Trophoblast cell (in vitro differentiated cells and primary cell): ENCODE data around the gene SH3YL1.

Experiments used
- DNase-seq, 2 donors: peaks; one replicate each; pipeline ENCODE4 v3.0.0-alpha.2; 2016
- H2AFZ ChIP-seq: 2 replicates; pipeline ENCODE4 v1.6.1; 2013; ENCODE audit warnings: low read length, moderate library complexity, mild to moderate bottlenecking; ENCODE audit not compliant: insufficient read depth, poor library complexity
- H2AK5ac ChIP-seq: 2 replicates; pipeline ENCODE4 v1.6.1; 2013; ENCODE audit warnings: mild to moderate bottlenecking, low read length
- H2BK120ac ChIP-seq: 2 replicates; pipeline ENCODE4 v1.6.1; 2013; ENCODE audit warnings: low read length, mild to moderate bottlenecking, moderate library complexity; ENCODE audit not compliant: insufficient read depth, poor library complexity
- H2BK12ac ChIP-seq: 2 replicates; pipeline ENCODE4 v1.6.1; 2013; ENCODE audit warnings: mild to moderate bottlenecking, low read length, moderate library complexity
- H2BK5ac ChIP-seq: 2 replicates; pipeline ENCODE4 v1.6.1; 2013; ENCODE audit warnings: low read length, low read depth, moderate library complexity, mild to moderate bottlenecking; ENCODE audit not compliant: poor library complexity
- H3K14ac ChIP-seq: 2 replicates; pipeline ENCODE4 v1.6.1; 2013; ENCODE audit warnings: mild to moderate bottlenecking, low read length
- H3K18ac ChIP-seq: 2 replicates; pipeline ENCODE4 v1.6.1; 2013; ENCODE audit warnings: mild to moderate bottlenecking, low read length
- H3K23ac ChIP-seq: 2 replicates; pipeline ENCODE4 v1.6.1; 2013; ENCODE audit warnings: low read length
- H3K27ac ChIP-seq: 2 replicates; pipeline ENCODE4 v1.5.1; 2013; ENCODE audit warnings: low read depth, mild to moderate bottlenecking, inconsistent platforms, low read length, moderate library complexity
- H3K27me3 ChIP-seq: 2 replicates; pipeline ENCODE4 v1.6.1; 2013; ENCODE audit warnings: inconsistent platforms, mild to moderate bottlenecking, low read length, moderate library complexity; ENCODE audit not compliant: insufficient read depth
- H3K36me3 ChIP-seq, 2 experiments: 1 replicate in 1 of 2; 2 replicates in 1 of 2; pipeline ENCODE4 v1.6.1; 2013; ENCODE audit warnings: low read length in 2 of 2, mild to moderate bottlenecking in 2 of 2, moderate library complexity in 1 of 2; ENCODE audit not compliant: insufficient read depth in 2 of 2, control insufficient read depth in 1 of 2
- H3K4ac ChIP-seq: 2 replicates; pipeline ENCODE4 v1.6.1; 2013; ENCODE audit warnings: low read depth, mild to moderate bottlenecking, low read length, moderate library complexity
- H3K4me1 ChIP-seq, 2 experiments: 1 replicate in 1 of 2; 2 replicates in 1 of 2; pipeline ENCODE4 v1.6.1; 2013; ENCODE audit warnings: low read length in 2 of 2, mild to moderate bottlenecking in 2 of 2, moderate library complexity in 1 of 2; ENCODE audit not compliant: insufficient read depth in 2 of 2, control insufficient read depth in 1 of 2
- H3K4me2 ChIP-seq: 2 replicates; pipeline ENCODE4 v1.6.1; 2013; ENCODE audit warnings: inconsistent platforms, mild to moderate bottlenecking, low read length, moderate library complexity
- H3K4me3 ChIP-seq: 2 replicates; pipeline ENCODE4 v1.5.1; 2013; ENCODE audit warnings: mild to moderate bottlenecking, low read depth, low read length, inconsistent platforms
- H3K79me1 ChIP-seq: one replicate; pipeline ENCODE4 v1.6.1; 2013; ENCODE audit warnings: low read length
- H3K79me2 ChIP-seq: 2 replicates; pipeline ENCODE4 v1.6.1; 2013; ENCODE audit warnings: low read length, mild to moderate bottlenecking; ENCODE audit not compliant: control insufficient read depth, insufficient read depth, poor library complexity
- H3K9ac ChIP-seq: 2 replicates; pipeline ENCODE4 v1.6.1; 2013; ENCODE audit warnings: mild to moderate bottlenecking, low read length
- H3K9me3 ChIP-seq: 2 replicates; pipeline ENCODE4 v1.6.1; 2013; ENCODE audit warnings: low read depth, mild to moderate bottlenecking, control low read depth, inconsistent platforms, low read length; ENCODE audit not compliant: insufficient read depth
- H4K12ac ChIP-seq: 2 replicates; pipeline ENCODE4 v1.6.1; 2013; ENCODE audit warnings: low read depth, mild to moderate bottlenecking, low read length, moderate library complexity
- H4K8ac ChIP-seq: 2 replicates; pipeline ENCODE4 v1.6.1; 2013; ENCODE audit warnings: low read depth, mild to moderate bottlenecking, low read length, moderate library complexity
- H4K91ac ChIP-seq: one replicate; pipeline ENCODE4 v1.6.1; 2013; ENCODE audit warnings: low read depth, mild to moderate bottlenecking, low read length, moderate library complexity
- WGBS: extraction: QIAGEN DNeasy Blood & Tissue Kit; methylation state at CpG from one replicate; pipeline ENCODE4 v1.1.7; 2013; ENCODE audit warnings: missing lambda C conversion rate; ENCODE audit not compliant: insufficient read length, insufficient coverage; ENCODE audit errors: extremely low coverage; 5-methylcytosine and 5-hydroxymethylcytosine counted together

Gene SH3YL1

DNA sequence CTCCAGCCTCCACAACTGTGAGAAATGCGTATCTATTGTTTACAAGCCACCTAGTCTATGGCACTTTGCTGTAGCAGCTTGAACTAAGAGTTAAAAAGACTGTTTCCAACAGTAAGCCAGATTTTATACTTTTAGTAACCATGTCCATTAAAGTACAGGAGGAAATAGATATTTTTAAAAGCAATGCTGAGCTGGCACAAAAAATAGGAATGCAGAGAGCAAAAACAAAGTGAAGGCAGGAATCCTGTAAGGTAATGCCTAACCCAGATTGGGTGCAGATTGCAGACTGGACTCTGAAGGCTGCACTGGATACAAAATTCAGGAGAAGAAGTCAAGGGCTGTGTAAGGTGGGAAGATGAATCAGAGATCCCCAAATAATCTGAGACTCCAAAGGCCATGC, 55.5 kb downstream of the SH3YL1 start:
- Histone ChIP-seq H3K79me1 (no peaks in the 10 kb centered on the region), H3K79me2 (no peaks in the 10 kb centered on the region), H4K91ac (no peak overlapping the region), H3K18ac (no peak overlapping the region), H3K4me3 (no peak overlapping the region), H4K12ac (no peak overlapping the region), H3K36me3 (no peaks in the 10 kb centered on the region), H2BK5ac (no peak overlapping the region), H4K8ac (no peak overlapping the region), H3K9me3 (peaks cover 8% of the 10 kb centered on the region), H3K4me2 (no peak overlapping the region), H2AFZ (no peak overlapping the region), H3K4me1 (no peaks in the 10 kb centered on the region), H3K27me3 (no peaks in the 10 kb centered on the region), H3K4ac (no peak overlapping the region), H2BK12ac (no peak overlapping the region), H3K14ac (no peak overlapping the region), H2AK5ac (no peak overlapping the region), H2BK120ac (no peak overlapping the region), H3K27ac (no peak overlapping the region), H3K23ac (no peak overlapping the region), H3K9ac (no peak overlapping the region)
- no CpG with 5 or more reads among the region's 1 CpG for WGBS
- DNase-seq, result no peak

GRCh38 chr2:203984-204383, 59.8 kb downstream of the SH3YL1 start:
- Histone ChIP-seq H2BK5ac (no peak overlapping the region), H3K79me1 (no peaks in the 10 kb centered on the region), H4K8ac (no peak overlapping the region), H3K14ac (no peak overlapping the region), H4K12ac (no peak overlapping the region), H3K4me3 (no peak overlapping the region), H3K18ac (no peak overlapping the region), H3K36me3 (no peaks in the 10 kb centered on the region), H3K23ac (no peak overlapping the region), H3K27me3 (no peaks in the 10 kb centered on the region), H3K9ac (no peak overlapping the region), H2AFZ (no peak overlapping the region), H3K4me2 (no peak overlapping the region), H2AK5ac (no peak overlapping the region), H3K9me3 (peaks cover 2% of the 10 kb centered on the region), H2BK12ac (no peak overlapping the region), H2BK120ac (no peak overlapping the region), H3K4me1 (no peaks in the 10 kb centered on the region), H4K91ac (no peak overlapping the region), H3K4ac (no peak overlapping the region), H3K27ac (no peak overlapping the region), H3K79me2 (no peaks in the 10 kb centered on the region)
- DNase-seq, result no peak
- no CpG with 5 or more reads among the region's 2 CpGs for WGBS

DNA sequence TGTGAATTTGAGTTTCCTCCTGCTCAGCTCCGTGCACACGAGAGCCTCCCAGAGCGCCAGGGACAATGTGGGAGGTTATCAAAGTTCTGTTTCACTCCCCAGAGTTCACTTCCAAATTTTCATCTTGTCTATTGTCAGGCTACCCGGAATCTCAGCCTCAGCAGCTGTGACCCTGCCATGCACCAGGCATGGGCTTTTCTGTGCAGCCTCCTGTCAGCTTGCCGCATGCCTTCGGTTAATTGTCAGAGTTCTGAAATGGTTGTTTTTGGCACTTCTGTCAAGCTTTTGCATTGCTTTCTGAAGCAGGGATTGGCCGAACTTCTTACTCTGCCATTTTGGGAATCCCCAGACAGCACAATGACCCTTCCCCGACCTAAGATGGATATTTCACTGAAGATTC, 60.4 kb downstream of the SH3YL1 start:
- Histone ChIP-seq H4K91ac (no peak overlapping the region), H3K4ac (no peak overlapping the region), H3K27ac (no peak overlapping the region), H3K36me3 (no peaks in the 10 kb centered on the region), H3K79me1 (no peaks in the 10 kb centered on the region), H3K9ac (no peak overlapping the region), H3K4me2 (no peak overlapping the region), H3K4me3 (no peak overlapping the region), H3K4me1 (no peaks in the 10 kb centered on the region), H2BK5ac (no peak overlapping the region), H3K23ac (no peak overlapping the region), H3K18ac (no peak overlapping the region), H2BK12ac (no peak overlapping the region), H3K27me3 (no peaks in the 10 kb centered on the region), H2AK5ac (no peak overlapping the region), H3K9me3 (peaks cover 2% of the 10 kb centered on the region), H3K14ac (no peak overlapping the region), H4K12ac (no peak overlapping the region), H2BK120ac (no peak overlapping the region), H4K8ac (no peak overlapping the region), H2AFZ (no peak overlapping the region), H3K79me2 (no peaks in the 10 kb centered on the region)
- DNase-seq, result no peak
- no CpG with 5 or more reads among the region's 8 CpGs for WGBS

- no peak overlapping the region for H4K8ac ChIP-seq
- H3K36me3 ChIP-seq, result no peaks in the 10 kb centered on the region
- no CpG with 5 or more reads among the region's 6 CpGs for WGBS
- DNase-seq, result no peak
- no peak overlapping the region for H2BK12ac ChIP-seq
- H2BK5ac ChIP-seq, result no peak overlapping the region
- H3K4me3 ChIP-seq, result peak overlapping the region; percentile 11
- no peaks in the 10 kb centered on the region for H3K27me3 ChIP-seq
- no peak overlapping the region for H3K23ac ChIP-seq
- H3K79me1 ChIP-seq, result no peaks in the 10 kb centered on the region
- no peak overlapping the region for H3K4me2 ChIP-seq
- no peak overlapping the region for H3K4ac ChIP-seq
- no peak overlapping the region for H2AK5ac ChIP-seq
- no peaks in the 10 kb centered on the region for H3K4me1 ChIP-seq
- H3K9ac ChIP-seq, result no peak overlapping the region
- H4K91ac ChIP-seq, result no peak overlapping the region
- no peak overlapping the region for H4K12ac ChIP-seq
- H3K14ac ChIP-seq, result no peak overlapping the region
- no peak overlapping the region for H3K18ac ChIP-seq
- H3K9me3 ChIP-seq, result no peaks in the 10 kb centered on the region
- no peak overlapping the region for H3K27ac ChIP-seq
- H2BK120ac ChIP-seq, result no peak overlapping the region
- H3K79me2 ChIP-seq, result no peaks in the 10 kb centered on the region
- H2AFZ ChIP-seq, result no peak overlapping the region
Measured at GRCh38 chr2:202945-203344, 60.9 kb downstream of the SH3YL1 start.
